GM18907 (cell line): ENCODE results near the gene HDAC9.

Experiments
- ATAC-seq: cut with Tn5 transposase; IDR thresholded peaks from one replicate; pipeline ENCODE4 v1.9.1; 2021; ENCODE audit warnings: mild to moderate bottlenecking, moderate library complexity; ENCODE audit not compliant: unreplicated experiment

HDAC9 gene

GRCh38 chr7:18495412-18496340 is at the start of gene HDAC9:
HDAC9 (plus strand) TSS chr7:18495749; CDS start chr7:18496303, 554 bp downstream.
- ATAC-seq, result peak; percentile 96

- no peak for ATAC-seq
Measured at GRCh38 chr7:18445916-18446520, 49.5 kb upstream of the HDAC9 start.

- ATAC-seq, result no peak
Measured at GRCh38 chr7:18450019-18450418, 45.5 kb upstream of the HDAC9 start.

GRCh38 chr7:18455606-18456005 is 39.9 kb upstream of the HDAC9 start:
- no peak for ATAC-seq

GRCh38 chr7:18457832-18458231 is 37.7 kb upstream of the HDAC9 start:
- no peak for ATAC-seq

DNA sequence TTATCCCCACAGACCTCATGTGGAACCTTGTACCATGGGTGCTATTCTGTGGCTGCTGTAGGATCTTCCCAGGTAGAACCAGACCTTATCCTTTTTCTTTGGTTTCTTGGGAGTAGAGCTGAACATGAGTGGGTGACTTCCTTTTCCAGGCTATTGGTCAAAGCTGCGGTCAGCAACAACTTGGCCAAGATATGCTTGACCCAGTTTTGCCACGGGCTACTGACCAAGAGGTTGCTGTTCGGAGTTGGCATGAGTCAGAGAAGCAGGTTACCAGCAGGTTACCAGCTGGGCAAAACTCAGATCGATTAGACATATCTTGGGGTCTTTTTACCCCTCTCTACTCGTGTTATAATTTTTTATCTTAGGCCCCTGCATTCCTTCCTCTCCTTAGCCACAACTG is 36.7 kb upstream of the HDAC9 start:
- no peak for ATAC-seq

DNA sequence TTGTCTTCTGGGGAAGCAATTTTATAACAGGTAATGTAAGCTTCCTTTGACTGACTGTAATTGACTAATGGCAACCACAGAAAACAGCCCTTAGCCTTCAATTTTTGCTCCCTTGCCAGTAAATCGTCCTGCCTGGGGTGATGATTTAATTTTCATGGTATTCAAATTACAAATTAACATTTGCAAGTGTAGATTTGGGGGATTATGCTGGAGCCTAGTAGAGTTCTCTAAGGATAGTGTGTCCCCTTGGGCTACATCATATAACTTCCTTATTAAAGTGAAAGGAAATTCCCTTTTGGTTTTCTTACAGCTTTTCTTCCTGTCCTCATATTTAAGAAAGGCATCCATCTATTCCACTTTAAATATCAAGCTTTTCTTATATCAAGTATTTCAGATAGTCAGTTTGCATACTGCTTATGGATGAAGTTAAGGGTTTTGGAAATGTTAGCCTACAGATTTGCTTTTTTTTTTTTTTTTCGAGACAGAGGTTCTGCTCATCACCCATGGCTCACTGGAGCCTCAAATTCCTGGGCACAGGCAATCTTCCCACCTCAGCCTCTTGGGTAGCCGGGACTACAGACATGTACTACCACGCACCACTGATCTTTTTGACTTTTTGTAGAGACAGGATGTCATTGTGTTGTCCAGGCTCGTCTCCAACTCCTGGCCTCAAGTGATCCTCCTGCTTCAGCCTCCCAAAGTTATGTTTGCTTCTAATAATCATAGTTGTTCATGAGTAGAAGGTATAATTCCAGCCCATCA is 35.9 kb upstream of the HDAC9 start:
- ATAC-seq, result no peak

- peak; percentile 50 for ATAC-seq
Measured at GRCh38 chr7:18461785-18462467, 33.6 kb upstream of the HDAC9 start.

DNA sequence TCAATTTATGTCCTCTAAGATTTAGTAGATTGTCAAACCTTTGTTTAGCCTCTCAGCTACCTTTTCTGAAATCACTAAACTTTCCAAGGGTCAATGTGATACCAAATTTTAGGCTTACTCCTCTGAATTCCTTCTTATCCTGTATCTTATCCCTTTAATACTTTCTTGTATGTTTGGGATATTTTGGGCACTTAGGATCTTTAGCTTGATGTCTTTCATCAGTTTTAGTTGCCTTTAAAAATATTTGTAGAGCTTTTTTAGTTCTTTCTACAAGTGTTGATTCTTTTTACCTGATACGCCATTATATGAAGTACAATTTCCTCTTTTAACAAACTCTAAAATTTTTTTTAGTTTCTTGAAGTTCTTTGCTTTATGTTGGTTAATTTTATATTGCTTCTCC is 30.7 kb upstream of the HDAC9 start:
- ATAC-seq, result no peak

GRCh38 chr7:18467011-18467410 is 28.5 kb upstream of the HDAC9 start:
- no peak for ATAC-seq

DNA sequence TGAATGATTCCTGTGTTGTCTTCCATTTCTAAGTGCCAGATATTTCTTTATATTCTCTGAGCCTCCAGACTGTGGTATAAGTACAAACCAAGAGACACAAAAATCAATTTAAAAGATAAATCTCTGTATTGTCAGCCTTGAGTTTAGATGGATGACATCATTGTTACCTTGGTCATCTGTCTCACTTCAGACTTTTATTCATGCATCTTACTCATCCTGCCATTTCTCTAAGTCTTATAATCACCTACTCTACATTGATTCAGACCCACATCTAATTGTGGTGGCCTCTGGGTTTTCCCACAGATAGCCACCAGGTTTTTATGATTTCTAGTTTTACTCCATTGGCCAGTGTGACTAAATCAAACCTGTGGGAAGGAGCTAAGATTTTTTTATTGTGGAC is 26.8 kb upstream of the HDAC9 start:
- ATAC-seq, result no peak

GRCh38 chr7:18469316-18469715 is 26.2 kb upstream of the HDAC9 start:
- no peak for ATAC-seq

DNA sequence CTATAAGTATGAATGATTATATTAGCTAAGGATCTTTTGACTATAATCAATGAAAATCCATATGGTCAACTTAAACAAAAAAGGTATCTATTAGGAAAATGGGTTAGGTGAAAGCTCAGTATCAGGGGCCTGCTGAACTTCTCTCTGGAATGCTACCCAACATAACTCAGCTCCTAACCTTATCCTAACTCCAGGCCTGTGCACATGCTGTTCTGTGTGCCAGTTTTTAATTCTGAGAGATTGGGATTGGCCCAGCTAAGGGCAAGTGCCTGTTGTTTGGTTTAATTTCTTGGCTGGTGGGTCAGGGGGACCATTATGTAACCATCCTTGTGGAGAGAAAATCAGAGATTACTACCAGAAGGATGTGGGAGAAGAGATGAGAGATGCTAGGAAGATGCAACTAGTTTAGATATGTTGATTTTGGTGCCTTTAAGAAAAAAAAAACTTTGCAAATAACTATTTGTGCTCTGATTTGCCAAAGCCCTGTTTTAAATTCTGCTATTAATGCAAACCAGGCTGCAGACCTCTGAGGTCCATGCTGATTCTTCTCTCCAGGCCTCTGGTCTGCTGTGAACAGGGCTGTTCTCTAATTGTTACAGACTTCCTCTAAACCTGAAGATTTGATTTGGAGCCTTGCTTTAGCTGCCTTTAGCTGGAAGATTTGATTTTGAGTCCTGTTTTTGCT is 23.9 kb upstream of the HDAC9 start:
- ATAC-seq, result no peak

DNA sequence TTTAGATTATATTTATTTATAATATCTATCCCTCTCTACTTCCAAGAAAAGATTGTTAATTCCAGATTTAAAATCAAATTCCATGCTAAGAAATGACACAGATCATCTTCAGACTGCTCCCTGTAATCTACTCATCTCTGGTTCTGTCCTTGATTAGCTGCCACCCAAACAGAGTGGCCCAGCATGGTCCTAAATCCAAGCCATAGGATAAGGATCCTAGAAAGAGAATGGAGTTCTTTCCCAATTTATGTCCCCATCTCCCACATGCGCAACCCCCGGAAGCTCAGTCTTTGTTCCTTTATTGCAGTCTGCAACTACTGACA is 23.4 kb upstream of the HDAC9 start:
- no peak for ATAC-seq

DNA sequence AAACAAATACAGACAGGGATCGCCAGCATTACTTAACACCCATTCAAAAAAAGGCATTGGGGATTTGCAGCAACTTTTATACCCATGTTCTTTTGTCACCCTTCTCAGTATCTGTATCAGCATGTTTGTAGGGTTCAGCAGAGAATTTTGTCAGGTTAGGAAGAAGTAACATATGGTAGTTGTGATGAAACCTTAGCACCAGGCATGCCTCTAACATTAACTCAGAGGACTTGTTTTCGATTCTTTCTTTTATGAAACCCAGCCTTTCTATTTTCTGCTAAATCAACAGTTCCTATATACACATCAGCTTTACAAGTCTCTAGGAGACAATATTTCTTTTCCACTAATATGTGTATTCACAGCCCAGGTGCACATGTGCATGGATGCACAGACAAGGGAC is 22.4 kb upstream of the HDAC9 start:
- ATAC-seq, result no peak

DNA sequence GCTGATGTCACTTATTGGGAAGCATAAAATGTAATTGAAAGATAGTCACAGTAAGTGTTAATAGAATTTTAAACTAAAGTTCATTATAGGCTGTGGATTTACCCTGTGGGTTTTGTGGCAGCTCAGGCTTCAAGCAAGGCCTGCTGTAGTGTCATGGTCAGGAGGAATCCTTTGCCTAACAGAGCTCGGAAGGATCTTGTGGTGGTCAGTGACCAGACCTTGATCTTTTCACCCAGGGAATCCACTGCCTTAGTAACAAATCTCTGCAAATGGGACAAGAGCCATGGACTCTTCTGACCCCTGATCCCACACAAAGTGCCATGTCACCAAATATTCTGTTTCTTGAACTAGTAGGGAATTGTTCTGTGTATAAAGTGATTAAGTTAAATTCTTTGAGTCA is 20.6 kb upstream of the HDAC9 start:
- ATAC-seq, result no peak

- ATAC-seq, result no peak
Measured at GRCh38 chr7:18475488-18475887, 20.1 kb upstream of the HDAC9 start.

- no peak for ATAC-seq
Measured at GRCh38 chr7:18481776-18482175, 13.8 kb upstream of the HDAC9 start.

GRCh38 chr7:18488049-18488448 is 7.5 kb upstream of the HDAC9 start:
- no peak for ATAC-seq

DNA sequence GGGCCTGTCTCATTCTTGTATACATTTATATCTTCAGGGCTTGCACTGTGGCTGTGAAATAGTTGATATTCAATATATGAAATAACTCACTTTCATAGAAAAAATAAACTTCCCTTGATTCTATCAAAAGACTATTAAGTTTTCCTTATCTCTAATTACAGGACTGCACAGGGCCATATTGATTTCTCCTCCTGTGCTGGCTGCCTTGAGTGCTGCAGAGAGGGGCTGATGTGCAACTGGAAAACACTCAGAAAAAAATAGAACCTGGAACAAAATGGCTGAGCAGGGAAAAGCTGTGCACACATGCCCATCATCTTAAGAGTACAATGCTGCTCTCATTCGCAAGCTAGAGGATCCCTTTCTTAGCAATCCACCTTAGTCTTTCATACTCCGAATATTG is 5.9 kb upstream of the HDAC9 start:
- no peak for ATAC-seq

DNA sequence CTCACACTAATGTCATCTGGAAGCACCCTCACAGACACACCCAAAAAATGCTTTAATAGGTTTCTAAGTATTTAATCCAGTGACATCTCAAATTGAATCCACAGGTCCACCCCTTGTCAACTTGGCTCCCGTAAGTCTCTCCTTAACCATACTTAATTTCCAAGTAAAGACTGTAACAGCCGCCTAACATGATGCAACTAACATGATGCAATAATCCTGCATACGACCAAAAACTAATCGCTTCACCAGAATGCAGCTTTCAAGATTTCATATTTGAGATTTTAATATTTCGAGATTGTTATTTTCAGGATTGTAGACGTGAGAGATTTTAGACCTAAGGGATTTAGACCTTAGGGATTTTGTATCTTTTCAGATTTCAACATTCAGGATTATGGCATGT is 3.7 kb upstream of the HDAC9 start:
- no peak for ATAC-seq
